CD8-positive, alpha-beta memory T cell (primary cell): ENCODE measurements around the gene ETFA. TPM values are rescaled to one million over a fixed set of nuclear protein-coding genes. Genes with fewer than 3 reads are reported as not detected.

Experiments
- polyA plus RNA-seq: library from polyadenylated mRNA; unstranded; fragments of 300-500 nt; fragmentation: Illumina TruSeq; gene quantifications from one replicate; pipeline ENCODE4 v1.2.3, GENCODE V29; 2021
- total RNA-seq, 2 experiments: library from RNA; stranded (reverse); gene quantifications; one replicate each; pipeline ENCODE4 v1.2.3, GENCODE V29; 2021

ETFA gene
- total and polyA plus RNA-seq, 3 experiments from 2014 or later: 122 to 178 (median 176) TPM

Other genes starting within 250 kb of the ETFA start
- under 1 TPM; 0.15 to 0.22 TPM for gene ISL2, start 25.3 kb upstream of the ETFA start, total RNA-seq
- gene ISL2, start 25.3 kb upstream of the ETFA start, polyA plus RNA-seq: not detected